B cell (primary cell): ENCODE measurements around the gene CTNNA1.

Experiments used
- CTCF ChIP-seq: fragments of 200-600 bp; IDR thresholded peaks from one replicate; pipeline ENCODE4 v1.8.0; 2022; ENCODE audit warnings: antibody characterized with exemption, mild to moderate bottlenecking
- EZH2 ChIP-seq: IDR thresholded peaks from 2 replicates; pipeline ENCODE4 v1.6.1; 2012; ENCODE audit warnings: borderline replicate concordance, low read depth, mild to moderate bottlenecking, moderate library complexity, low read length; ENCODE audit not compliant: insufficient read depth, poor library complexity, severe bottlenecking

DNA sequence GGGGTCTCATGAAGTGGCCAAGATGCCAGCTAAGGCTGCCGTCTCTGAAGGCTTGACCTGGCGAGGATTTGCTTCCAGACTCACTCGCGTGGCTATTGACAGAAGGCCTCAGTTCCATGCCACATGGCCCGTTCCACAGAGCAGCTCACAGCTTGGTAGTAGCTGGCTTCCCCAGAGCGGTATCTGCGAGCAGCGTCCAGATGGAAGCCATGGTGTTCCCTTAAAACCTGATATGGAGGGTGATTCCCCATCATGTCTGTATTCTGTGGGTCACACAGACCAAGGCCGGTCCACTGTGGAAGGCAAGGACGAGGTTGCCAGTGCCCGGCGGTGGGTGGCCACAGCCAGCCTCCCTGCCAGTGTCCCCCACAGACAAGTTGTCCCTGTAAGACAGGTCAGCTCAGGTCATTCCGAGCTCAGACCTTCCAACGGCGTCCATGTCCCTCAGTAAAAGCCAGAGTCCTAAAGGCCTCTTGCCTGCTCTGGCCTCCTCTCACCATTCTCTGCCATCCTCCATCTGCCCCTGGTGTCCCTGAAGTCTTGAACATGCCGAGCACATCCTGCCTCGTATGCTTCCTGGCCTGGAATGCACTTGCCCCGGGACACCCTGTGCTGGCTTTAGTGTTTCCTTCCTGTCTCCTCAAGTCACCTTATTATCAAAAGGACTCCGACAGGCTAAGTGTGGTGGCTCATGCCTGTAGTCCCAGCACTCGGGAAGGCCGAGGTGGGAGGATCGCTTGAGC lies 183.2 kb downstream of the CTNNA1 start:
- TF ChIP-seq CTCF (no peak), EZH2 (no peak)
